ENCODE data around the gene ZSWIM6.

The ZSWIM6 gene

GRCh38 chr5:61582205-61582820 is 250.3 kb downstream of the ZSWIM6 start:
- in situ Hi-C loops (cut with MboI; ENCODE audit: low sequenced_read_pairs), result no loop called here

- in situ Hi-C loops (cut with MboI; ENCODE audit: low sequenced_read_pairs), result no loop called here
Measured at GRCh38 chr5:61582887-61583286, 250.8 kb downstream of the ZSWIM6 start.

- in situ Hi-C loops (cut with MboI; ENCODE audit: low sequenced_read_pairs), result no loop called here
Measured at GRCh38 chr5:61586096-61587084, 254.3 kb downstream of the ZSWIM6 start.

GRCh38 chr5:61587125-61587524 is 255.1 kb downstream of the ZSWIM6 start:
- in situ Hi-C loops (cut with MboI; ENCODE audit: low sequenced_read_pairs), result no loop called here

GRCh38 chr5:61588216-61588615 is 256.2 kb downstream of the ZSWIM6 start:
- in situ Hi-C loops (cut with MboI; ENCODE audit: low sequenced_read_pairs), result no loop called here

GRCh38 chr5:61589946-61590345 is 257.9 kb downstream of the ZSWIM6 start:
- in situ Hi-C loops (cut with MboI; ENCODE audit: low sequenced_read_pairs), result no loop called here

- in situ Hi-C loops (cut with MboI; ENCODE audit: low sequenced_read_pairs), result no loop called here
Measured at GRCh38 chr5:61590473-61590872, 258.4 kb downstream of the ZSWIM6 start.

GRCh38 chr5:61591859-61592258 is 259.8 kb downstream of the ZSWIM6 start:
- in situ Hi-C loops (cut with MboI; ENCODE audit: low sequenced_read_pairs), result no loop called here

- in situ Hi-C loops (cut with MboI; ENCODE audit: low sequenced_read_pairs), result no loop called here
Measured at GRCh38 chr5:61595426-61595825, 263.4 kb downstream of the ZSWIM6 start.
